GM18861 (cell line): Measurements from ENCODE around the gene PAM16.
"Not testable (repeated sequence)": the region's sequence is repeated elsewhere in the genome, so short reads cannot be mapped to it uniquely, and the experiment has no call there.

Experiments
- ATAC-seq: cut with Tn5 transposase; IDR thresholded peaks from one replicate; pipeline ENCODE4 v1.9.1; 2021; ENCODE audit not compliant: unreplicated experiment

Gene PAM16

GRCh38 chr16:4336701-4337539 is 14.2 kb downstream of the PAM16 start:
- ATAC-seq: no peak

GRCh38 chr16:4334724-4335495 is 16.2 kb downstream of the PAM16 start:
- no peak for ATAC-seq

GRCh38 chr16:4333714-4334113 is 17.4 kb downstream of the PAM16 start:
- ATAC-seq: not testable (repeated sequence)

GRCh38 chr16:4333308-4333638 is 17.8 kb downstream of the PAM16 start:
- ATAC-seq: no peak

- ATAC-seq: no peak
Measured at GRCh38 chr16:4332623-4333307, 18.4 kb downstream of the PAM16 start.

- no peak for ATAC-seq
Measured at GRCh38 chr16:4332083-4332482, 19.0 kb downstream of the PAM16 start.

- peak; percentile 50 for ATAC-seq
Measured at GRCh38 chr16:4330277-4330874, 20.7 kb downstream of the PAM16 start.

GRCh38 chr16:4328782-4329775 is 22.0 kb downstream of the PAM16 start:
- ATAC-seq: no peak

GRCh38 chr16:4328046-4328781 is 22.9 kb downstream of the PAM16 start:
- no peak for ATAC-seq

- ATAC-seq: no peak
Measured at GRCh38 chr16:4327386-4328045, 23.6 kb downstream of the PAM16 start.

- ATAC-seq: no peak
Measured at GRCh38 chr16:4325253-4325758, 25.8 kb downstream of the PAM16 start.

- no peak for ATAC-seq
Measured at GRCh38 chr16:4324492-4325252, 26.4 kb downstream of the PAM16 start.

- no peak for ATAC-seq
Measured at GRCh38 chr16:4323845-4324488, 27.2 kb downstream of the PAM16 start.

GRCh38 chr16:4323071-4323844 is 27.9 kb downstream of the PAM16 start:
- ATAC-seq: no peak

GRCh38 chr16:4322121-4323052 is 28.7 kb downstream of the PAM16 start:
- ATAC-seq: no peak
